ENCODE results near the gene ZSWIM6.

Gene ZSWIM6

GRCh38 chr5:61496446-61496845 is 164.4 kb downstream of the ZSWIM6 start:
- DNase-seq = no peak

GRCh38 chr5:61496860-61497259 is 164.8 kb downstream of the ZSWIM6 start:
- no peak for DNase-seq

DNA sequence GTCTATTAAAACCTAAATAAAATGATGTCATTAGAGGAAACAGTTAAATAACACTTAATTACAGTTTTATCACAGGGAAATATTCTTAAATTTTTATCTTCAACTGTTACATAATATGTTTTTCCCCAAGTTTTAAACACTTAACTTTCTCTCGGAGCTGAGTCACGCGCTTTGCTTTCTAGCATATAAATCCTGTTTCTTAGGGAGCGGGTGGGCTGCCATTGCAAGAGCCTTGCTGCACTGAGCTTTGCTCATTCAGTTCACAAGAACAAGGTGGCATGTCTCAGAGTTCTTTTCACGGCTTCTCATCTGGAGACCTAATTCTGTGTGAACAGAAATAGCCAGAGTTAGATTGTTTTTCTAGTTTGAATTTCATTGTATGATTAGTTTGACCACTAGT is 166.1 kb downstream of the ZSWIM6 start:
- DNase-seq = no peak

- DNase-seq = no peak
These were observed 169.9 kb downstream of the ZSWIM6 start for GRCh38 chr5:61501971-61502370.

GRCh38 chr5:61504143-61504770 is 172.2 kb downstream of the ZSWIM6 start:
- DNase-seq = no peak

GRCh38 chr5:61505281-61505680 is 173.2 kb downstream of the ZSWIM6 start:
- no peak for DNase-seq

DNA sequence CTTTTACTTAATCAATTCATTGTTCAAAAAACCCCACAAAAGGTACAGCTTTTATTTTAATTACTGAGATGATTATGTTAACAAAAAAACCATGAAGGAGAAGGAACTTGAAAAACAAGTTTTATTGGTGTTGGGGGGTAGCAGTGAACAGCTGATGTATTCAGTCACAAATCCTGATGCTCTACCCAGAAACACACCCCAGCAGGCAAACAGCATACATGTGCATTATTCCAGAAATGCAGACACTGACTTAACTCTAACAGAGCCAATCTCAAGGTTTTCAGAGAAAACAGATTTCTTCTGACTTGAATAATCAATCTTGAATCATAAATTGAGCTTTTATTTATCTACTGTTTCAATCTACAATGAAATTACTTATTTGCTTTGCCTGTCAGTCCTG is 175.2 kb downstream of the ZSWIM6 start:
- DNase-seq = no peak

GRCh38 chr5:61516946-61517345 is 184.9 kb downstream of the ZSWIM6 start:
- DNase-seq = no peak

DNA sequence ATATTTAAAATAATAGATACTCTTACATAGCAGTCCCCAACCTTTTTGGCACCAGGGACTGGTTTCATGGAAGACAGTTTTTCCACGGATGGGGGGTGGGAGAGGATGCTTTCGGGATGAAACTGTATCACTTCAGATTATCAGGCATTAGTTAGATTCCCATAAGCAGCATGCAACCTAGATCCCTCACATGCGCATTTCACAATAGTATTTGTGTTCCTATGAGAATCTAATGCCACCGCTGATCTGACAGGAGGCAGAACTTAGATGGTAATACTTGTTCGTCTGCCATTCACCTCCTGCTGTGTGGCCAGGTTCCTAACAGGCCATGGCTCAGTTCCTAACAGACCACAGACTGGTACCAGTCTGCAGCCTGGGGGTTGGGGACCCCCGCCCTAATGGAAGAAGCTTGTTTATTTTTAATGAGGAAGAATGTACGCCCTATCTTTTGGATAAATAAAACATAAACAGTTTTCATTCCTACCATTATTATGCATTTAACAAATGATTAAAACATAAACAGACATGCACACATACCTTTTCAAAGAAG is 187.7 kb downstream of the ZSWIM6 start:
- no peak for DNase-seq

GRCh38 chr5:61523073-61523472 is 191.0 kb downstream of the ZSWIM6 start:
- DNase-seq = no peak

DNA sequence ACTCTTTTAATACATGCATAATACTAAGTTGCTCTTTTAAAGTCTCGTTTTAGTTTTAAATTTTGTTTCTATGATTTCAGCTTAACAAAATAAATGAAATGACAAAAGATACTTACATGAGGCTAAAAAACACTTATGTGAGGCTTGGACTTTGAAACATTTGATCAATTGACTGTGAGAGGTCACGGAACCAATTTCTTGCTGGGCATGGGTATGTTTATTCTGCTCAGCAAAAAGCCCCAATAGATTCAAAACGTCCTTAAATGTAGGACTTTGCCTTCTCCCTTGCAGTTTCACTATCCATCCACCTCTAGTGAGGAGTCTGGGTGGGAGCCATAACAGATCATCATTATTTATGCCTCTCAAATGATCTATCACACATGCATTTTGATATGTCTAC is 191.9 kb downstream of the ZSWIM6 start:
- DNase-seq = no peak

DNA sequence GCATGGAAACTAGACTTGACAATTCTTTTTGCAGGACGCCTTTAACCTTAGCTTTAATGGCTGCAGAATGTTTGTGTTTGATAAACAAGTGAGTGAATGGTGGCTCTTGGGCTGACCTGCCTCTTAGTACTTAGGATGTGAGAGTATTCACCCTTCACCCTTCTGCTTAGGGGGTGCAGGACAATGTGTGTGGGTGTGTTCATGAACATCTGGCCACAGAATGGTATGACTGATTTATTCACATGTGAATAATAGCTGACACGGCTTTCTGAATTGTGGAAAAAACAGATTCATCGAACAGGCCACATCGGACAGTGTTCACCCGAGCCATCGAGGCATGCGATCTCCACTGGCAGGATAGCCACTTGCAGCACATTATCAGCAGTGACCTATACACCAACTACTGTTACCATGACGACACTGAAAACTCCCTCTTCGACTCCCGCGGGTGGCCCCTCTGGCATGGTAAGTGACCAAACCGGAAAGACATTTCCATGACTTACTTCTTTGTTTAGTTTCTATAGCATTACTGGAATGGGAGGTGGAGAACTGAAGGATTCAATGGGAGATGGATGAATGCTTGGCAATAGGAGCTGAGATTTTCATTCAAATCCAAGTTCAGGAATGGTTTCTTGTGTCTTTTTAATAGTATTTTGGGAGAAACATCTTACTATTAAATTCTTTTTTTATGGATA is 193.6 kb downstream of the ZSWIM6 start:
- DNase-seq = no peak

GRCh38 chr5:61526207-61526519 is 194.1 kb downstream of the ZSWIM6 start:
- no peak for DNase-seq

- DNase-seq = no peak
These were observed 200.9 kb downstream of the ZSWIM6 start for GRCh38 chr5:61532983-61533382.

DNA sequence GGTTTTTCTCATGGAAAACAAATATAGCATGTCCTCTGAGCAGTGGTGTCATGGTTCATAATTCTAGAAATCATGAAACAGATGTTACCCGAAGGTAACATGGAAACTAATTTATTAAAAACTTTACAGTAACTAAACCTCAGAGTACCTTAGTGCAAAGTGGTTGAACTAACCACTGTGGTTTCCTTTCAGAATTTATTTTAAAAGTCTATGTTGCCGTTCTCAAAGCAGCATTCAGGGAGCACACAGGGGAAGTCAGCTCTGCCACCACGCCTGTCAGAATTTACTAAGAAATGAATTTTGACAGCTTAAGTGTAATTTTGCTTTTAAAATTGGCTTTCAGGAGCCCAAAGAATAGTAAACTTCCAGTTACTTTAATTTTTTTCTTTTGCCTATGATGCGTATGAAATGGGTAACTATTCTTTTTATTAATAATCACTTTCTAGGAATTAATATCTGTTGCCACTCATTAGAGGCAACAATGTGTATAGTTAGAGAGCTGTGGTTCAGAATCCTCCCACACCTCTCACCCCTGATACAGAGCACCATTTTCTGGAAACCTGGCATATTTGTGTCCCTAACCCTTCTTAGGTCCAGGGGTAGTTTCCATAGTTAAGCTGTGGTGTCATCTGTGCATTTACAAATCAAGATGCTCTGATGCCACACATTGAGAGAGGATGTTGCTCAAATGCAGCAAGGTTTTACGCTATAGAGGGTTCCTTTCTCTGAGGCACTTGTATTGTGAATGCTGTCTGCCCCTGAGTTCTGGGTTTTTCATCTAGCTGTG is 202.6 kb downstream of the ZSWIM6 start:
- DNase-seq = no peak

DNA sequence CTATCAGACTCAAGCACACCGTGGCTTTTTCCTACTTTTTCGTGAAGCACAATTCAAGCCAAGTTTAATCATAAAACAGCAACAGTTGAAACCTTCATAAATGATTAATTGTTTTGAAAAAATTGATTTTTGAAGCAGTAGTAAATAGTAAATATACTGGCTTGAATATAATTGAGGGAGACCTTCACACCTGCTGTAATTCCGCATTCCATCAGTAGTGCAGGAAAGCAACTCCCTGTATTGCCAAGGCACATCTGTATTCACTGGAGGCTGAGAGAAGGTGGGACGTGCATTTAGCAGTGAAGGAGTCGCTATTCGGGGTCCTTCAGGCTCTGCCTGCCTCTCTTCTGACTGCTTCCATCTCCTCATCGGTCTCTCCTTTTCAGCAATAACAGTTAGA is 203.8 kb downstream of the ZSWIM6 start:
- no peak for DNase-seq

DNA sequence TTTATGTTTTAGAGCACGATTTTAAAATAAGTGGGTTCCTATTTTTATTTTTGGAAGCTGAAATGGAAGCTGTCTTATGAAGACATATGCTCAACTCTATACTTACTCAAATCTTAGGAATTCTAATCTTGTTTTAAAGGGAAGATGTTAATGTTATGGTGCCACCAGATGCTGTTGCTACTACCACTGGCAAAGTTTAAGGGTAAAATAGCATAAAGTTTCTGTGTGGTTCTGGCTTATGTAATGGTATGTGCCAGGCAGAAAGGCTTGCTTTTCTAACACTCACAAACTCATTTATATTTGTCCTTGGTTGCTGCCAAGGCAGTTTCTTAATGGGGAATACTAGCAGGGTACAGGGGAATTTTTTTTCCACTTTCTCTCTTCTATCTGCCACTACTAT is 204.9 kb downstream of the ZSWIM6 start:
- no peak for DNase-seq

GRCh38 chr5:61538722-61539501 is 206.9 kb downstream of the ZSWIM6 start:
- no peak for DNase-seq

DNA sequence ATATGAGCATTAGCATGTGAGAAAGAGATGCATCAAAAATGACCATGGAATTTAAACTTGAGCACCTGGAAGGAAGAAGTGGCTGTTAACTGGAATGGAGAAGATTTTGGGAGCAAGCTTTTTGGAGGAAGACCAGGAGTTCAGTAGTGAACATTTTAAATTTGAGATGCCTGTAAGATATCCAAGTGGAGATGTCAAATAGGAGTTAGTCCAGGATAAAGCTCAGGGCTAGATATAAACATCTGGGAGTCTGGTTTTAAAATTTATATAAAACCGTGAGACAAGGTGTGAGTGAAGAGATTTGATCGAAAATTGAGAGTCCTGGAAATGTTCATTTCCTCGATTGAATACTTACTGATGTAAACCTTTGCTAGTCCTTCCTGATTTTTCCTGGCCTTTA is 217.5 kb downstream of the ZSWIM6 start:
- no peak for DNase-seq

- no peak for DNase-seq
These were observed 219.7 kb downstream of the ZSWIM6 start for GRCh38 chr5:61551637-61552313.

DNA sequence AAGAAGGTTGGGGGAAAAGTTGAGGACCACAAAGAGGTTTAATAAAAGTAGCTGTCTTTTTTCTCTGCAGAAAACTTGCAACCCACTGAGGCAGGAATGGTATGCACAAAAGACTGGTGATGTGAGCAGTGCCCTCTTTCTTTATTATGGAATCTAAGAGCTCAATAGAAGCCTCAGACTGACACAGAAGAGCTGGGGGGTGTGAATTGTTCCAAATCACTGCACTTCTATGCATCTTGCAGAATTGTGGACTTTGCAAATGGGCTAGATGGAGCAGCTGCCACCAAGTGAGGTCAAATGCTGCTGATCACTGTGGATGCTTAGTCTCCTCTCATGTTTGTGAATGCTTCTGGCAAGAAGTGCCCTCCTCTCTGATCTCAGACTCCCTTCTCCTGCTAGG is 227.1 kb downstream of the ZSWIM6 start:
- DNase-seq = no peak

GRCh38 chr5:61559722-61560121 is 227.7 kb downstream of the ZSWIM6 start:
- DNase-seq = no peak

GRCh38 chr5:61563401-61563800 is 231.3 kb downstream of the ZSWIM6 start:
- no peak for DNase-seq
